Panc1 (cell line): ENCODE measurements around the gene CDH23. TPM values are rescaled to one million over a fixed set of nuclear protein-coding genes. Genes with fewer than 3 reads are reported as not detected.
A peak's percentile ranks its signal among the peaks of the same experiment; 100 is the strongest.

Experiments
- ATAC-seq: fragments of 200-7000 bp; cut with Tn5 transposase; 2 replicates; pipeline ENCODE4 v1.9.1; 2020; ENCODE audit warnings: mild to moderate bottlenecking, moderate library complexity
- BruUV-seq: library from RNA; stranded (reverse); fragments of 400-500 nt; replicated peaks from 2 replicates; lab custom pipeline; 2021; lab: Mats Ljungman, UMichigan
- CTCF ChIA-PET: fragments of 300-600 bp; sonication (Branson Sonifier 250); formaldehyde crosslinking; loops from one replicate; lab custom pipeline; 2022; ENCODE audit warnings: antibody characterized with exemption; lab: Charles Lee
- POLR2A ChIA-PET: fragments of 300-600 bp; sonication (Branson Sonifier 250); formaldehyde crosslinking; loops from one replicate; lab custom pipeline; 2022; ENCODE audit warnings: antibody characterized with exemption; lab: Charles Lee
- DNase-seq: peaks from one replicate; pipeline ENCODE4 v3.0.0-alpha.2; 2010; ENCODE audit warnings: low read depth, low spot score
- H3K27ac ChIP-seq: 2 replicates; pipeline ENCODE4 v1.5.1; 2011; ENCODE audit warnings: mild to moderate bottlenecking, low read length, inconsistent platforms
- H3K27me3 ChIP-seq: fragments of 200-500 bp; sonication (Bioruptor generic); 2 replicates; pipeline ENCODE4 v1.6.0; 2014; ENCODE audit warnings: low read length, inconsistent platforms; ENCODE audit not compliant: control insufficient read depth, insufficient read depth
- H3K36me3 ChIP-seq: fragments of 200-500 bp; sonication (Bioruptor generic); 2 replicates; pipeline ENCODE4 v1.5.1; 2014; ENCODE audit warnings: inconsistent platforms, mild to moderate bottlenecking, low read length, moderate library complexity; ENCODE audit not compliant: control insufficient read depth, insufficient read depth
- H3K4me1 ChIP-seq: 2 replicates; pipeline ENCODE4 v1.5.1; 2011; ENCODE audit warnings: inconsistent platforms, mild to moderate bottlenecking, low read length, moderate library complexity; ENCODE audit not compliant: control insufficient read depth, insufficient read depth
- H3K4me3 ChIP-seq, 2 experiments: 2 replicates each; pipeline ENCODE4 v1.5.1; 2011 to 2012; ENCODE audit warnings: low read depth in 2 of 2, low read length in 2 of 2, mild to moderate bottlenecking in 2 of 2, inconsistent platforms in 1 of 2, moderate library complexity in 1 of 2
- H3K9me3 ChIP-seq: fragments of 200-500 bp; sonication (Bioruptor generic); 2 replicates; pipeline ENCODE4 v1.5.1; 2014; ENCODE audit warnings: low read depth, mild to moderate bottlenecking, inconsistent platforms, low read length, moderate library complexity; ENCODE audit not compliant: control insufficient read depth, insufficient read depth
- POLR2AphosphoS5 ChIP-seq: IDR thresholded peaks from 2 replicates; pipeline ENCODE4 v1.6.1; 2012; ENCODE audit warnings: mild to moderate bottlenecking, low read depth, low read length, moderate library complexity
- SIN3A ChIP-seq: IDR thresholded peaks from 2 replicates; pipeline ENCODE4 v1.6.1; 2012; ENCODE audit warnings: low read depth, mild to moderate bottlenecking, low read length, moderate library complexity, borderline replicate concordance; ENCODE audit not compliant: insufficient read depth
- TCF7L2 ChIP-seq: IDR thresholded peaks from 2 replicates; pipeline ENCODE4 v1.6.1; 2011; ENCODE audit warnings: mild to moderate bottlenecking, low read depth, low read length, inconsistent platforms
- in situ Hi-C: cut with HindIII; loops from 2 replicates; pipeline ENCODE4 v1.10.0; 2016; ENCODE audit warnings: low sequenced_read_pairs, low pct_unique_long_range_greater_than_20kb
- intact Hi-C: fragments of 100-400 bp; cut with micrococcal nuclease; formaldehyde crosslinking; loops from one replicate; pipeline ENCODE4 v1.10.0; 2022; ENCODE audit not compliant: unreplicated experiment
- total RNA-seq: library from RNA; stranded (reverse); gene quantifications from one replicate; pipeline ENCODE4 v1.2.1, GENCODE V29; 2021; ENCODE audit not compliant: unreplicated experiment
- TF ChIP-seq, protein P1 (sequence below): fragments of 450-650 bp; IDR thresholded peaks from 2 replicates; pipeline ENCODE4 v1.5.1; 2017; ENCODE audit warnings: mild to moderate bottlenecking
- TF ChIP-seq, protein P2 (sequence below), 2 experiments: IDR thresholded peaks; 2 replicates each; pipeline ENCODE4 v1.6.1; 2011 to 2012; ENCODE audit warnings: low read depth in 2 of 2, control low read depth in 1 of 2, low read length in 1 of 2, mild to moderate bottlenecking in 1 of 2, moderate library complexity in 1 of 2; ENCODE audit not compliant: insufficient read depth in 1 of 2

CDH23 gene
- total RNA-seq, 1 experiment from 2014 or later, result 2.7 TPM

DNA sequence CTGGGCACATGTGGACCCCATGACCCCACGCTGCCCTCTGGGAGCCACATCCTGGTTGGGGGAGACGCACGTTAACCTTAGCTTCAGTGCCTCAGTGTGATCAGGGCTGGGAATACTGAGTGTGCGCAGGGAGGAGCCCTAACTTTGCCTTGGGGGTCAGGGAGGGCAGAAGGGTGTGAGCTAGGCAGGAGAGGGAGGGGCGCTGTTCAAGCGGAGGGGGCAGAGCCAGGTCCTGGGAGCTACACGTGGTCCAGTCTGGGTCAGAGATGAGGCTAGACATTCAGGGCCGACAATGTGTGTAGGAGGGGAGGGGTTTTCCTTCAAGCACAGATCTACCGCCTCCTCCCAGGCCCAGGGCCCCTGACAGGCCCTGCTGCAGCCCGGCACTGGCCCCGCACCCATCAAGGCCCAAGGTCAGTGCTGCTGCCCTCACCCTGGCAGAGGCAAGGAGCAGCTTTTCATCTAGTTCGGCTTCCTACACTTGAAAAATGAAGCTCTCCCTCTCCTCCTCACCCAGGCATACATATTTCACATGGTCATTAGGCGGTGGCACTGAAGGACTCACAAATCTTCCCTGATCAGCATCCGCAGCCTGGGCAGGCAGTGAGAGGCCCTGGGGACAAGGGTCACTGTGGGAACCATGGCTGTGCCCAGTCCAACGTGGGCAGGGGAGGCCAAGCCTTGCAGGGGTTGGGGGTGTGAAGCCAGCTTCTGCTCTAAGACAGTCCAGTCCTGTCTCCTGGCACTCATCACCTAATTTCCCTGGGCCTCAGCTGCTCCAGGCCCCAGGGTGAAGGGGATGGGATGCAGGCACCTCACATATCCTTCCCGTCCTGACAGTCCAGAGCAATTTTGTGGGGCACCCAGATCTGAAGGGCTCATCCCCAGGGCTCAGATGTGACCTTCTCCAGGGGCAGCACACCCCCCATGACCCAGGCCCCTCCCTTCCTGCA, 275.6 kb downstream of the CDH23 start:
- intact Hi-C loops (no loop called here), in situ Hi-C loops (no loop called here)
- ATAC-seq (peak; percentile 51), DNase-seq (no peak)
- Histone ChIP-seq H3K27me3 (no peaks in the 10 kb centered on the region), H3K4me1 (no peaks in the 10 kb centered on the region), H3K36me3 (no peaks in the 10 kb centered on the region), H3K9me3 (no peaks in the 10 kb centered on the region), H3K4me3 (no peak overlapping the region), H3K27ac (no peak overlapping the region)
- ChIA-PET CTCF (interaction anchor here (1.2 kb wide), 1 partner anchor 14 kb away, joined by 8 read pairs; no protein-coding TSS in a partner anchor), POLR2A (no interaction called here)
- BruUV-seq, result no TSS peak
- TF ChIP-seq POLR2AphosphoS5, result no peak

DNA sequence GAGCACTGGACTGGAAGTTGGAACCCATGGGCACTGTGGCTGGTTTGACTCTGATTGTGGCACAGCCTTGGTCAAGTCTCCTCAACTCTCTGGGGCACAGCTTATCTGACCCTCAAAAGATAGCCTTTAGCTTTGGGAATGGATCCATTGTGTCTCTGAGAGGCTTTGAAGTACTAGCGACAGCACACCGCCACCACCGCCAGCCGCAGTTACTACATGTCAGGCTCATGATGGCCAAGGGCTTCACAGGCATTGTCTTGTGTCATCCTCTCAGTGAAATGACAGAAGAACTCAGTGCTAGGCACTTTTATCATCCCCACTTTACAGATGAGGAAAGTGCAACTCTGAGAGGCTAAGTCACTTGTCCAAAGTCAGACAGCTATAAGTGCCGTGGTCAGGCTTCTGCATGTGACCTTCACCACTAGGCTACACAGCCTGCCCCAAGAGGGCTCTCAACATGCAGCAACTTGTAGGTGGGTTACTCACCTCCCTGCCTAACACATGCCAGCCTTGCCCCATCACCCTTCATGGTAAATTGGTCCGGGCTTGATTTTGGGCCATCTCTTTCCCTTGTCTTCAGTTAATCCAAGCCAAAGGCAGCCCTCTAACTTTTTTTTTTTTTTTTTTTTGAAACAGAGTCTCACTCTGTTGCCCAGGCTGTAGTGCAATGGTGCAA, 278.7 kb downstream of the CDH23 start:
- H3K36me3 ChIP-seq, result no peaks in the 10 kb centered on the region
- intact Hi-C loops (no loop called here), in situ Hi-C loops (no loop called here)
- H3K27me3 ChIP-seq, result no peaks in the 10 kb centered on the region
- no peak overlapping the region for H3K27ac ChIP-seq
- ChIA-PET CTCF (interaction anchor here (0.7 kb wide), 1 partner anchor 391 kb away, joined by 6 read pairs; no protein-coding TSS in a partner anchor), POLR2A (no interaction called here)
- DNase-seq (no peak), ATAC-seq (no peak)
- TF ChIP-seq, protein P1, sequence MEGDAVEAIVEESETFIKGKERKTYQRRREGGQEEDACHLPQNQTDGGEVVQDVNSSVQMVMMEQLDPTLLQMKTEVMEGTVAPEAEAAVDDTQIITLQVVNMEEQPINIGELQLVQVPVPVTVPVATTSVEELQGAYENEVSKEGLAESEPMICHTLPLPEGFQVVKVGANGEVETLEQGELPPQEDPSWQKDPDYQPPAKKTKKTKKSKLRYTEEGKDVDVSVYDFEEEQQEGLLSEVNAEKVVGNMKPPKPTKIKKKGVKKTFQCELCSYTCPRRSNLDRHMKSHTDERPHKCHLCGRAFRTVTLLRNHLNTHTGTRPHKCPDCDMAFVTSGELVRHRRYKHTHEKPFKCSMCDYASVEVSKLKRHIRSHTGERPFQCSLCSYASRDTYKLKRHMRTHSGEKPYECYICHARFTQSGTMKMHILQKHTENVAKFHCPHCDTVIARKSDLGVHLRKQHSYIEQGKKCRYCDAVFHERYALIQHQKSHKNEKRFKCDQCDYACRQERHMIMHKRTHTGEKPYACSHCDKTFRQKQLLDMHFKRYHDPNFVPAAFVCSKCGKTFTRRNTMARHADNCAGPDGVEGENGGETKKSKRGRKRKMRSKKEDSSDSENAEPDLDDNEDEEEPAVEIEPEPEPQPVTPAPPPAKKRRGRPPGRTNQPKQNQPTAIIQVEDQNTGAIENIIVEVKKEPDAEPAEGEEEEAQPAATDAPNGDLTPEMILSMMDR, result no peak
- TF ChIP-seq SIN3A (no peak), TCF7L2 (no peak), POLR2AphosphoS5 (no peak)
- TF ChIP-seq, protein P2, sequence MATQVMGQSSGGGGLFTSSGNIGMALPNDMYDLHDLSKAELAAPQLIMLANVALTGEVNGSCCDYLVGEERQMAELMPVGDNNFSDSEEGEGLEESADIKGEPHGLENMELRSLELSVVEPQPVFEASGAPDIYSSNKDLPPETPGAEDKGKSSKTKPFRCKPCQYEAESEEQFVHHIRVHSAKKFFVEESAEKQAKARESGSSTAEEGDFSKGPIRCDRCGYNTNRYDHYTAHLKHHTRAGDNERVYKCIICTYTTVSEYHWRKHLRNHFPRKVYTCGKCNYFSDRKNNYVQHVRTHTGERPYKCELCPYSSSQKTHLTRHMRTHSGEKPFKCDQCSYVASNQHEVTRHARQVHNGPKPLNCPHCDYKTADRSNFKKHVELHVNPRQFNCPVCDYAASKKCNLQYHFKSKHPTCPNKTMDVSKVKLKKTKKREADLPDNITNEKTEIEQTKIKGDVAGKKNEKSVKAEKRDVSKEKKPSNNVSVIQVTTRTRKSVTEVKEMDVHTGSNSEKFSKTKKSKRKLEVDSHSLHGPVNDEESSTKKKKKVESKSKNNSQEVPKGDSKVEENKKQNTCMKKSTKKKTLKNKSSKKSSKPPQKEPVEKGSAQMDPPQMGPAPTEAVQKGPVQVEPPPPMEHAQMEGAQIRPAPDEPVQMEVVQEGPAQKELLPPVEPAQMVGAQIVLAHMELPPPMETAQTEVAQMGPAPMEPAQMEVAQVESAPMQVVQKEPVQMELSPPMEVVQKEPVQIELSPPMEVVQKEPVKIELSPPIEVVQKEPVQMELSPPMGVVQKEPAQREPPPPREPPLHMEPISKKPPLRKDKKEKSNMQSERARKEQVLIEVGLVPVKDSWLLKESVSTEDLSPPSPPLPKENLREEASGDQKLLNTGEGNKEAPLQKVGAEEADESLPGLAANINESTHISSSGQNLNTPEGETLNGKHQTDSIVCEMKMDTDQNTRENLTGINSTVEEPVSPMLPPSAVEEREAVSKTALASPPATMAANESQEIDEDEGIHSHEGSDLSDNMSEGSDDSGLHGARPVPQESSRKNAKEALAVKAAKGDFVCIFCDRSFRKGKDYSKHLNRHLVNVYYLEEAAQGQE (IDR thresholded peaks at IDR 0.05; ENCODE audit: insufficient read depth in 1 of 2, low read depth in 2 of 2, low read length in 1 of 2), result no peak
- no peaks in the 10 kb centered on the region for H3K4me1 ChIP-seq
- no TSS peak for BruUV-seq
- no peak overlapping the region for H3K4me3 ChIP-seq
- H3K9me3 ChIP-seq, result no peaks in the 10 kb centered on the region
